NT2/D1 (cell line): ENCODE data around the gene CAMTA1.

Experiments used
- SUZ12 ChIP-seq: IDR thresholded peaks from 2 replicates; pipeline ENCODE4 v1.6.1; 2011; ENCODE audit not compliant: insufficient read length, insufficient read depth; ENCODE audit errors: extremely low read depth
- YY1 ChIP-seq: IDR thresholded peaks from 2 replicates; pipeline ENCODE4 v1.6.1; 2011; ENCODE audit not compliant: insufficient read length, insufficient read depth

GRCh38 chr1:6970221-6970620 is 185.0 kb downstream of the CAMTA1 start:
- TF ChIP-seq YY1 (no peak), SUZ12 (no peak)
